ES-I3 (cell line): Measurements from ENCODE around the gene VPS41.

Experiments
- H3K36me3 ChIP-seq: 2 replicates; pipeline ENCODE4 v1.6.1; 2013; ENCODE audit warnings: mild to moderate bottlenecking, low read length, control low read depth, moderate library complexity; ENCODE audit not compliant: insufficient read depth
- H3K4me1 ChIP-seq: 2 replicates; pipeline ENCODE4 v1.6.1; 2013; ENCODE audit warnings: mild to moderate bottlenecking, control low read depth, low read length; ENCODE audit not compliant: insufficient read depth
- H3K9ac ChIP-seq: 2 replicates; pipeline ENCODE4 v1.6.1; 2013; ENCODE audit warnings: low read depth, mild to moderate bottlenecking, low read length, moderate library complexity
- H3K9me3 ChIP-seq: 2 replicates; pipeline ENCODE4 v1.6.1; 2013; ENCODE audit warnings: mild to moderate bottlenecking, low read length, moderate library complexity; ENCODE audit not compliant: control insufficient read depth, insufficient read depth

The VPS41 gene

GRCh38 chr7:38889079-38889478 lies 19.9 kb downstream of the VPS41 start:
- H3K36me3 ChIP-seq: no peaks in the 10 kb centered on the region
- no peak overlapping the region for H3K9ac ChIP-seq
- 0 out of 2 replicates have a peak, but pooled peaks cover 6% of the 10 kb centered on the region for H3K4me1 ChIP-seq
- no peaks in the 10 kb centered on the region for H3K9me3 ChIP-seq

DNA sequence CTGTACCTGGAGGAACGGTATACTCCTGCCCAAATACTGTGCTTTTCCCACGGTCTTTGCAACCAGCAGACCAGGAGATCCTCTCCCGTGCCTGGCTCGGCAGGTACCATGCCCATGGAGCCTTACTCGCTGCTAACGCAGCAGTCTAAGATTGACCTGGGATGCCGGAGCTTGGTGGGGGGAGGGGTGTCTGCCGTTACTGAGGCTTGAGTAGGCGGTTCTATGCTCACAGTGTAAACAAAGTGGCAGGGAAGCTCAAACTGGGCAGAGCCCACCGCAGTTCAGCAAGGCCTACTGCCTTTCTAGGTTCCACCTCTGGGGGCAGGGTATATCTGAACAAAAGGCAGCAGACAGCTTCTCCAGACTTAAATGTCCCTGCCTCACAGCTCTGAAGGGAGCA lies 22.7 kb downstream of the VPS41 start:
- no peaks in the 10 kb centered on the region for H3K9me3 ChIP-seq
- H3K4me1 ChIP-seq: 0 out of 2 replicates have a peak, but pooled peaks cover 6% of the 10 kb centered on the region
- no peak overlapping the region; the same call in 1 of the 2 replicates for H3K9ac ChIP-seq
- no peaks in the 10 kb centered on the region for H3K36me3 ChIP-seq

DNA sequence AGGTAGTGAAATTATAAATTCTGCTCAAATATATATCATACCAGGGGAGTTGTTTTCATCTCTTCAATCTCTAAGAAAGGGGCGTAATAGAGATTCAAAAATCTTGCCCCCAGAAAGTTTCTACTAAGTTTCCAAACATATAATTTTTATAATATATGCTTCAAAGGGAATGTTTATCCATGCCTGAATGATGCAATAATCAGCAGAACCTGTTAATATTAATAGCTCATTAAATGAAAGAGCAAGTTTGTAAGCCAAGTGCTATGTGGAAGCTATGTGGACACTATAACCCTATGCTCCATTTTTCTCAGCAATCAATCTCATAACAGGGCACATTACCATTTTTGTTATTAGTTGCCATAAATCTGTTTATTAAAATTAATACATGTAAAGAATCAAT lies 25.3 kb downstream of the VPS41 start:
- Histone ChIP-seq H3K9ac (no peak overlapping the region), H3K4me1 (0 out of 2 replicates have a peak, but pooled peaks cover 6% of the 10 kb centered on the region), H3K9me3 (no peaks in the 10 kb centered on the region), H3K36me3 (no peaks in the 10 kb centered on the region)

- H3K9ac ChIP-seq: no peak overlapping the region
- H3K4me1 ChIP-seq: 0 out of 2 replicates have a peak, but pooled peaks cover 6% of the 10 kb centered on the region
- no peaks in the 10 kb centered on the region for H3K9me3 ChIP-seq
- H3K36me3 ChIP-seq: no peaks in the 10 kb centered on the region
These were observed 26.9 kb downstream of the VPS41 start for GRCh38 chr7:38881947-38882684.

- Histone ChIP-seq H3K36me3 (no peaks in the 10 kb centered on the region), H3K9ac (no peak overlapping the region), H3K4me1 (no peaks in the 10 kb centered on the region), H3K9me3 (no peaks in the 10 kb centered on the region)
These were observed 28.0 kb downstream of the VPS41 start for GRCh38 chr7:38881015-38881414.

DNA sequence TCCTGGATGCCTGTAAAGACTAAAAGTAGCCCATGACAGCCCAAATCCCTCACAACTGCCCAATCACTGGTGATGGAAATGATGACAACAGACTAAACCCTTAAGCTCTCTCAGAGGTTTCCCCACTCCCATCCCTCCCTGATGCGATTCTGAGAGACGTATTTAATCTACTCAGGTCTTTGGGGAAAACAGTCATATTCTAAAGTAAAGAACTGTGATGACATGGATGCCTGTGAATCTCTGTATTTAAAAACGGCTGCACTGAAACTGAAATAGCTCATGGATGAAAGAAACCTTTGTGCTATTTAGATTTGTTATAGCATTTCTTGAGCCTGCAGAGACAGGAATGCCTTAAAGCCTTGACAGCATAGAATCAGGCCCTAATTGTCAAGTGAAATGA lies 28.5 kb downstream of the VPS41 start:
- Histone ChIP-seq H3K9me3 (no peaks in the 10 kb centered on the region), H3K36me3 (no peaks in the 10 kb centered on the region), H3K9ac (no peak overlapping the region), H3K4me1 (no peaks in the 10 kb centered on the region)

DNA sequence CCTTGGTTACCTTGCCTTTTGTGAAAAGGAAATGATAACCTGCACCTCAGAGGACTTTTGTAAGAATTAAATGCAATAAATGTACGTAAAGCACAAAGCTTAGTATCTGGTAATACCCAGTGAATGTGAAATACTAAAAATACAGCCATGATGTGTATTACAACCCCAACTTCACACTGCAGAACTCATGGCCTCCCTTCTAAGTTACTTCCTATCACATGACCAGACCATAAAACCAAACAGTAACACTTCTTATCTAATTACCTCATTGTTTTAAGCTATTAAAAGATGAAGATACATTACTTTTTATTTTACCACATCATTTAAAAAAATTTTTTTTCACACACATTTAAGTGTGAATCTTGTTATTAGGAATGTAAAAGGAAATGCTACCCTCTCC lies 29.0 kb downstream of the VPS41 start:
- Histone ChIP-seq H3K9ac (no peak overlapping the region), H3K4me1 (no peaks in the 10 kb centered on the region), H3K9me3 (no peaks in the 10 kb centered on the region), H3K36me3 (no peaks in the 10 kb centered on the region)

- H3K9ac ChIP-seq: no peak overlapping the region
- no peaks in the 10 kb centered on the region for H3K36me3 ChIP-seq
- H3K4me1 ChIP-seq: no peaks in the 10 kb centered on the region
- H3K9me3 ChIP-seq: no peaks in the 10 kb centered on the region
These were observed 30.1 kb downstream of the VPS41 start for GRCh38 chr7:38878694-38879457.

DNA sequence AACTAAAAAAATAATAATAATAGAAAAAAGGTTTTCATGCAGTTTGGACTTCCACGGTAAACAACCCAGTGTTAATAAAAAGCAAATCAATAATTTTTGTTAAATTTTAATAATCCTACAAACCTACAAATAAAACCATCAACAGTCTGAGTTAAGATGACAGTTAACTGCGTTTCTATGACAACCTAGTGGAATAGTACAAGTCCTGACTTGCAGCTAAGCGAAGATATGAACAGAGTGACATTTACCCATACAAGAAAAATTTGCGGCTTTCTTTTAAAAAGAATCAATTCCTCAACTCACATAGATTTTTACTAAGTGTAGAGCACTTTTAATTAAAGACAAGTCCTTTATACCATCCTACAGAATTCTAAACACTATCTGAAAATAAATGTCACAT lies 35.6 kb downstream of the VPS41 start:
- Histone ChIP-seq H3K36me3 (peaks cover 2% of the 10 kb centered on the region; the same call in 1 of the 2 replicates), H3K4me1 (no peaks in the 10 kb centered on the region), H3K9ac (no peak overlapping the region), H3K9me3 (no peaks in the 10 kb centered on the region)

DNA sequence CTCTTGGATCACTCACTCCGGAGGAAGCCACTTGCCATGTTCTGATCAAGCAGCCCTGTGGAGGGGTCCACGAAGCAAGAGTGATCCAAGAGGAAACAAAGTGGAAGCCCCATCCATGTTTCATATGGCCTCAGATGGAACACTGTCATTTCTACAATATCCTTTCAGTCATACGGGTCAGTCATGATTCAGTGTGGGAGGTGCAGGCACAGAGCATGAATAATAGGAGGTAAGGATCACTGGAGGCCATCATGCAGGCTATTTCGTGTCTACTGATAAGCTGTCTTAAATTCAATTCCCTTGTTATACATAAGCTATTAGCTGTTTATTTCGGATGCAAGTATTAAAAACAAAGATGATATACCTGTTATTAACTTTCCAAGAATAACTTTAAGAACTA lies 36.8 kb downstream of the VPS41 start:
- Histone ChIP-seq H3K9me3 (no peaks in the 10 kb centered on the region), H3K4me1 (no peaks in the 10 kb centered on the region), H3K36me3 (peaks cover 2% of the 10 kb centered on the region), H3K9ac (no peak overlapping the region)

DNA sequence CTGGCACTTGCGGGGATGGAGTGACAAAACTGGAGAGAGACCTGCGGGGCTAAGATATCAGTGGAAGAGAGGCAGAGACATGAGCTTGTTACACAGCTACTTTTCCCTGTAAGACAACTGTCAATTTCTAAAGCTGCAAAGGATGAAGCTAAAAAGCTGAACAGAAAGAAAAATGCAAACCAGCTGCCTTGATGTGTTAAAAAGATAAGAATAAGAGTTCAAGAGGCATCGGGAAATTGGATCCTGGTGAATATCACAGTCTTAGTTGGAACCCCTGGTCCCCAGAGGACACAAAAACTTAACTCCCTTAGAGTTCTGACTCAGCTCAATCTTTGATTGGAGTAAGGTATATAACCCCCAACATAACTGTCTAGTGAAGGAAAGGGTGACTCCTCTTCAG lies 38.8 kb downstream of the VPS41 start:
- Histone ChIP-seq H3K36me3 (peaks cover 2% of the 10 kb centered on the region), H3K9ac (no peak overlapping the region), H3K9me3 (no peaks in the 10 kb centered on the region), H3K4me1 (no peaks in the 10 kb centered on the region)

DNA sequence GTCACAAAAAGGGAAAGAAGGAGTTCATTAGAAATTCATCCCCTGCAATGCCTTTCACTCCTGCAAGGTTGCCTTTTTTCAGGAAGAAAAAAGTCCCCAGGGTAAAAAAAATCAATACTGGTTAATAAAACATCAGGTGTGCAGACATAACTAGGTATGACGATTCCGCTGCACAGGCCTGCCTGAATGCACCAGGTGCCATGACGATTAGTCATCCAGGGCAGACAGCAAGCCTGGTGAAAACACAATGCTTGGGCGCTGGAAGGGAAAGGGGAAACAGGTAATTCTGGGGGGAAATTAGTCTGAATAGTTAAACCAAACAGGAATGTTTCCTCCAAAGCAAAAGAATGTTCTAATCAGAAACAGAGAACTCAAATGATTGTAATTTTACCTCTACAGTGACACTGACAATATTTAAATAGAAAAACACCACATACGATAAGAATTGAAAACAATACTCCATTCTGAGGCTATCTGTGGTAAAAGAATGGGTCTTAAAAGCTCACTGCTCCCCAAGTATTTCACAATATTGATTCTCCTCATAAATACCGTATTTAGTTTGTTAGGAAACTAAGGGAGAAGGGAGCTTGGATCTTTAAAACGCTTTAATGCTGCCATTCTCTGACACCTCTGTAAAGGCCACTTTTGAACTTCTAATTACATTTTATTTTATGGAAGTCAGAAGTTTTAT lies 45.2 kb downstream of the VPS41 start:
- no peak overlapping the region for H3K9ac ChIP-seq
- peaks cover 2% of the 10 kb centered on the region for H3K36me3 ChIP-seq
- H3K9me3 ChIP-seq: no peaks in the 10 kb centered on the region
- peaks cover 4% of the 10 kb centered on the region; the same call in 1 of the 2 replicates for H3K4me1 ChIP-seq

GRCh38 chr7:38862666-38863065 lies 46.3 kb downstream of the VPS41 start:
- no peaks in the 10 kb centered on the region for H3K9me3 ChIP-seq
- H3K9ac ChIP-seq: no peak overlapping the region
- H3K4me1 ChIP-seq: peaks cover 4% of the 10 kb centered on the region; the same call in 1 of the 2 replicates
- H3K36me3 ChIP-seq: no peaks in the 10 kb centered on the region; the same call in 1 of the 2 replicates

DNA sequence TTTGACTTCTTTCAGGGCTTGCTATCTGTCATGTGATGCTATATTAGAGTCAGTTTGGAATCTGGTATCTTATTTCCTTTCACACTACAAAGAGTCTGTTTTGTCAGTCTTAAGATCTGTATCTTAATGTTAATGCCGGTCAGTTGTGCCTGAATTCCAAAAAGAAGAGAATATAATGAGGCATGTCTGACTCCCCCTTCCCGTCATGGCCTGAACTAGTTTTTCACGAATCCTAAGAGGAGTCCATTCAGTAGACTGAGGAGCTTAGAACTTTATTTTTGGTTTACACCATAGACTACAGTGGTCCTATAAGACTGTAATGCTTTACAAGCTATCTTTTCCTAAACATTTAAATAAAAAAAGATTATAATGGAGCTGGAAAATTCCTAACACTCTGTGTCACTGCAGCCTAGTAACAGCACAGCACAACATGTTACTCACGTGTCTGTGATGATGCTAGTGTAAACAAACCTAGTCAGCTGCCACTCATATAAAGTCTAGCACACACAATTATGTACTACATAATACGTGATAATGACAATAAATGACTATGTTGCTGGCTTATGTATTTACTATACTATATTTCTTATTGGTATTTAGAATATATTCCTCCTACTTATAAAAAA lies 50.6 kb downstream of the VPS41 start:
- Histone ChIP-seq H3K9me3 (no peaks in the 10 kb centered on the region), H3K4me1 (peaks cover 2% of the 10 kb centered on the region; the same call in 1 of the 2 replicates), H3K36me3 (no peaks in the 10 kb centered on the region; the same call in 1 of the 2 replicates), H3K9ac (no peak overlapping the region)
